GM18526 (cell line): ENCODE results near the gene FOXP4.

Source experiments
- POLR2A ChIP-seq: IDR thresholded peaks from 3 replicates; pipeline ENCODE4 v1.6.1; 2011; ENCODE audit not compliant: insufficient read length; ENCODE audit errors: extremely low read depth

The FOXP4 gene

DNA sequence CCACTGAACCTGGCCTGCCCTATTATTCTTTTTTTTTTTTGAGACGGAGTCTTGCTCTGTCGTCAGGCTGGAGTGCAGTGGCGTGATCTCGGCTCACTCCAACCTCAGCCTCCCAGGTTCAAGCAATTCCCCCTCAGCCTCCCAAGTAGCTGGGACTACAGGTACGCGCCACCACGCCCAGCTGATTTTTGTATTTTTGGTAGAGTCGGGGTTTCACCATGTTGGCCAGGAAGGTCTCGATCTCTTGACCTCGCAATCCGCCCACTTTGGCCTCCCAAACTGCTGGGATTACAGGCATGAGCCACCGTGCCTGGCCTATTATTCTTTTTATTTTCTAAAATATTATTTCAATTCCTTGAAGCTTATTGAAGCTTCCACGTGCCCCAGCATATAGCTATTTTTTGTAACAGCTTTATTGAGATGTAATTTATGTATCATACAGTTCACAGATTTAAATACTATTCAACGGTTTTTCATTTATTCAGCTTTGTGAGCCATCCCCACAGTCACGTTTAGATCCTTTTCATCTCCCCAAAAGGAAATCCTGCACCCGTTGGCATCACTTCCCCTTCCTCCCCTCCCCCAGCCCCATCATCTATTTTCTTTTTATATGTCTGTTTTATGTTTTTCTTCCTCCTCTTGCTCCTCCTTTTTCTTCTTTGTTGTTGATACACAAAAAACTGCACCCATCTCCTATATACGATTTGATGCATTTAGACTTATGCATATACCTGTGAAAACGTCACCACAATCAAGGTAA is 78.6 kb downstream of the FOXP4 start:
- no peak for TF ChIP-seq POLR2A

- TF ChIP-seq POLR2A: no peak
These were observed 79.3 kb downstream of the FOXP4 start for GRCh38 chr6:41625442-41625841.

- TF ChIP-seq POLR2A: no peak
These were observed 79.8 kb downstream of the FOXP4 start for GRCh38 chr6:41626022-41626421.

- TF ChIP-seq POLR2A: no peak
These were observed 80.7 kb downstream of the FOXP4 start for GRCh38 chr6:41626917-41627316.

- no peak for TF ChIP-seq POLR2A
These were observed 82.9 kb downstream of the FOXP4 start for GRCh38 chr6:41629128-41629527.

- no peak for TF ChIP-seq POLR2A
These were observed 83.9 kb downstream of the FOXP4 start for GRCh38 chr6:41630069-41630468.

- TF ChIP-seq POLR2A: no peak
These were observed 84.8 kb downstream of the FOXP4 start for GRCh38 chr6:41630946-41631345.

- TF ChIP-seq POLR2A: no peak
These were observed 87.0 kb downstream of the FOXP4 start for GRCh38 chr6:41633056-41633634.

DNA sequence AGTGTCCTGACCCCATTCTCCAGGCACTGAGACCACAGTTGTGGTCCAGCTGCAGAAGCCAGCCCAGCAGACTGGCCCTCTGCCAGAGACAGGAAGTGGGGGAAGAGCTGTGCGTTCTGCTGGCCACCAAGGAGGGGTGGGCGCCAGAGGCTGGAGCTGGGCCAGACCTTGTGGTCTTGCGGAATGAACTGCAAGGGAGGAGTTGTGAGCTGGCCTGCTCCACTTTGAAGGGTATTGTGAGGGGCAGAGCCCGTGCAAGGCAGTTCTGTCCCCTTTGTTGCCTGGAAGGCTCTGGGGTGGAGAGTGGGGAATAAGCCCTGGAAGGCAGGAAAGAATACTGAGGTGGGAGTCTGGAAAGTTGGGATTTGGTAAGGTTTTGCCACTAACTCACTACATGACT is 88.5 kb downstream of the FOXP4 start:
- TF ChIP-seq POLR2A: no peak

DNA sequence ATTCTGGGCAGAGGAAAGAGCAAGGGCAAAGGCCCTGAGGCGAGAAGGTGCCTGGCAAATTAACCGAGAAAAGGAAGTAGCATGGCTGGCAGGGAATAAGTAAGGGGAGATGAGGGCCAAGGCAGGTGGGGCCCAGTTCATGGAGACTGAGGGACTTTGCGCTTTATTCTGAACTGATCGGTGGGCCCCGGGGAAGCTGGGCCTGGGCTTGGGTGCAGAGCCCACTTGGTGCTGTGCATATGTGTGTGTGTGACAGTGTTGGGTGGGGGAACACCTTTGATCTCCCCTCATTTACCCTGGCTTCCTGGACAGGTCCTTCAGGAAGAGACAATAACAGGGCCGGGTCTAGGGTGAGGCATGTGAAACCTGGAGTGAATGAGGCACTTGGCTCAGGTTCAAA is 89.2 kb downstream of the FOXP4 start:
- TF ChIP-seq POLR2A: no peak

DNA sequence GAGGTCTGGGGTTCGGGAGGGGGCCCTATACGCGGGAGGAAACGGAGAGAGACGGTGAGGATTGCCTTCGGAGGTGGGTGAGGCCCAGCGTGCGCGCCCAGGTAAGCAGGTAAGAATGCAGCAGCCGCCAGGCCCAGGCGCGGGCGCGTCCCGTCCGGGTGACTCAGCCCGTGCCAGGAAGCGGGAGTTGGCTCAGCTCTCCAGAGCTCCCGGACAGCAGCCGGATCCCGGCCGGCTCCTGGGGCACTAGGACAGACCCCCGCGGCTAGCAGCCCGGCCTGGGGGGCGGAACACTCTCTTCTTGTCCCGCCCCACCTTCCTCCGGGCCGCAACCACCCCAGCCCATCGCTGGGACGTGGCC is 90.6 kb downstream of the FOXP4 start:
- TF ChIP-seq POLR2A: no peak

- no peak for TF ChIP-seq POLR2A
These were observed 91.2 kb downstream of the FOXP4 start for GRCh38 chr6:41637194-41638001.

DNA sequence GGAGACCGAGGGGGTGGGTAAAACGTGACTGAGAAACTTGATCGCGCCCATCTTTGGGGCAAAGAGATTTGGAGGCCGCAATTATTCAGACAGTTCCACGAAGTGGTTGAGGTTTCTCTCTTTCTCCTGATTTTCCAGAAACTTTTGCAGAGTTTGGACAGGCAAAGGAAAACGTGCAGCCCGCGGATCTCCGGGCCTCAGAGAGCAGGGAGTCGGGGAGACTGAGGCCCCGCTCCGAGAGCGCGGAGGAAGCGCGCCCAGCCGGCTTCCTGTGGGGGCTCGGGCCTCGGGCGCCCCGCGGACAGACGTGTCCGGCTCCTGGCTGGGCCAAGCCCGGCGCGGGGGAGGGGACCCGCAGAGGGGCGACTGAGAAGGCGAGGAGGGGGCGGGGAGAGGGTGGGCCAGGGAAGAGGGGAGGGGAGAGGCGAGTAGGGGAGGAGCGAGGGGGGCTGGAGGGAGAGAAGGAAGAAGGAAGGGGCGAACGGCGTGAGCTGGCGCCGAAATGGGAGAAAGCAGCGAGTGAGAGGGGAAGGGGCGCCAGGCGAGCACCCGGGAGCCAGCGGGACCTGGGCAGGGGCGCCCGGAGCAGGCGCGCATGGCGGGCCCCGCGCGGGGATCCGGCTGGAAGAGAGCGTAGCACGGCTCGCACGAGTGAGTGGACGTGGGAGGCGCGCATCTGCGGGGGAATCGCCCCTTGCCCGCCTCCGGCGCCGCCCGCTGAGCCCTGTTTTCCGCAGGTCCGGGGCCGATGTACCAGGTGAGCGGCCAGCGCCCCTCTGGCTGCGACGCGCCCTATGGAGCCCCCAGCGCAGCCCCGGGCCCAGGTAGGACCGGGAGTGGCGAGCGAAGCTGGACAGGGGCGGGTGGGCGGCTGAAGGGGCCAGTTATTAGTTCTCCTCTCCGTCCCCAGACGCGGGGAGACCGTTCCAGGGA is 92.1 kb downstream of the FOXP4 start, which contains the start of gene MDFI:
TSS of gene MDFI (plus strand) at position 467 of the 933 bp plus-strand sequence. CDS start at position 749, 282 bp downstream.
- no peak for TF ChIP-seq POLR2A

DNA sequence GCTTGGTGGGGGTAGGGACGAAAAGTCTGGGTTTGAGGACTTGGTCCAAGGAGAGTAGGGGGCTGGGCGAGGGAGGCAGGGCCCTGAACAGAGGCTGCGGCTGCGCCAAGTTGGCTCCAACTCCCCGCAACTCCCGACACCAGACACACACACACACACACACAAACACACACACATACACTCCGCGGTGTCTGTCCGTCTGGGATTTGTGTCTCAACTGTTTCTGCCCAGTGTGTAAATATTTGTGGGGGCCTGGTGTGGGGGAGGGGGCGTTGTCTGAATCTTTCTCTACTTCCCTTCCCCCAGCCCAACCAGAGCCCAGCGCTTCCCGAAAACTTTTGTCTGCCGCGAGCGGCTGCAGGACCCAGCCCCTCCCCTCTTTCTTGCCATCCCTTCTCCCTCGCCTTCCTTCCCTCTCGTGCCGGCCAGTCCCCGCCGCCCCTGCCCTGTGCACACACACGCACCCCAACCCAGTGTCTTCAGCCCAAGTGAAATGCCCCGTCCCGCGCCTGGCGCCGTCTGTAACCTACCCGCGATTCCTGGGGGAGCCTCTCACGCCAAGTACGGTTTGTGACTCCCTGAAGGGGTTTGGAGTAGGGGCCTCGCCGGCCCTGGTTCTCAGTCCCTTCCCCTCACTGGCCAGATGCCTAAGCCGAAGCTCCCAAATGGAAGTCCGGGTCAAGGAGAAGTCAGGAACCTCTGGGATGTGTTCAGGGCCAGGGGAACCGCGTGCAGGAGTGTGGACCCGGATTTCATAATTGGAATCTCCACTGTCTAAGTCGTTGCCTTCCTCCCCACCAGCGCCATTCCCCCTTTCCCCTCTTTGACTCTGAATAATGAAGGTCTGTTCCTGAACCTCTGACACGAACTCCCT is 93.0 kb downstream of the FOXP4 start:
- TF ChIP-seq POLR2A: no peak
